ENCODE data around the gene FIGNL1. TPM values are rescaled to one million over a fixed set of nuclear protein-coding genes. Genes with fewer than 3 reads are reported as not detected.
A peak's percentile ranks its signal among the peaks of the same experiment; 100 is the strongest.

Gene FIGNL1
- total RNA-seq, 2 donors from 2014 or later: 28.7 to 41.1 TPM

GRCh38 chr7:50479743-50480517, 29.8 kb upstream of the FIGNL1 start:
- no peaks in the 10 kb centered on the region for H3K9me3 Mint-ChIP-seq
- H3K27ac Mint-ChIP-seq: no peak overlapping the region
- no peak overlapping the region for H3K4me3 Mint-ChIP-seq
- H3K4me1 Mint-ChIP-seq (ENCODE audit: low read depth in 2 of 2): no peaks in the 10 kb centered on the region
- H3K27me3 Mint-ChIP-seq: peaks cover 7 to 19% of the 10 kb centered on the region in 2 donors
- DNase-seq (ENCODE audit: low spot score): peak; percentile 5
- ATAC-seq: no peak
- H3K36me3 Mint-ChIP-seq: no peaks in the 10 kb centered on the region

DNA sequence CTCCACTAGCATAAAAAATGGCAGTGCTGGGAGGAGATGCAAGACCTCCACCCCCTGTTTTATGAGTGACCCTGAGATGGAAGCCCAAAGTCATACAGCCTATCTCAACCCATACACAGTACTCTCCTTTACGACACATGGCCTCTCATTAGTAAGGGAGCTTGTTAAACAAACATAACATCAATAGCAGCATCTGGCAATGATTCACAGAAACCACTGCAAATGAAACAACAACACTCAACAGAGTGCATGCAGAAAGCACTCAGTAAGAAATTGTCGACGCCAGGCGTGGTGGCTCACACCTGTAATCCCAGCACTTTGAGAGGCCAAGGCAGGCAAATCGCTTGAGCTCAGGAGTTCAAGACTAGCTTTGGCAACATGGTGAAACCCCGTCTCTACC, 27.5 kb upstream of the FIGNL1 start:
- no peaks in the 10 kb centered on the region for H3K36me3 Mint-ChIP-seq
- H3K4me1 Mint-ChIP-seq (ENCODE audit: low read depth in 2 of 2): no peaks in the 10 kb centered on the region
- no peak overlapping the region for H3K4me3 Mint-ChIP-seq

DNA sequence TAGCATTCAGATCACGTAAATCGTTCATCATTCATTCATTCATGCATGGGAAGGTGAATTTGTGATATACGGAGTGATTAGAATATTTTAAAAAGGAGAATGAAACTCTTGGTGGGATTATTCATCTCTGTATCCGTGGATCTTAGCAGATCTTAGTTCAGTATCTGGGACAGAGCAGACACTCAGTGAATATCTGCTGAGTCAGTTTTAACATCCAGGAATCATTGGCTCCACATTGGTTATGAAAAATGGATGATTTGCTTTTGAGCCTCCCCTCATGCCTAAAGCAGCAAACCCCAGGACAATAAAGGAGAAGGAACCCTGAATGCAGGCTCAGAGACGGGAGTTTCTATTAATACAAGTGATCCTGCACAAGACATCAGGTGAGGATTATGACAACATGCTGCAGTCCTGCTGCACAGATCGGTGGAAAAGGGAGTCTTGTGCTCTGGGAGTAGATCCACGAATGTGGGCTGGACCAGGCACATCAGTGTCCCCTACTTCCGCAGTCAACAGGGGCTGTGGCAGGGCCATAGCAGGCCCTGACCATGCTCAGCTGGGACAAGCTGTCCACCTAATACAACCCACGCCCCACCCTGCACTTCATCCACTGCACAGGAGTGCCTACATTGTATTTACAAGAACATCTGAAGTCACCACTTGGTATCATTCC, 26.9 kb upstream of the FIGNL1 start:
- Mint-ChIP-seq H3K4me3 (no peak overlapping the region), H3K9me3 (no peaks in the 10 kb centered on the region), H3K27ac (no peak overlapping the region), H3K4me1 (ENCODE audit: low read depth in 2 of 2) (no peaks in the 10 kb centered on the region), H3K36me3 (no peaks in the 10 kb centered on the region), H3K27me3 (peaks cover 0 to 18% of the 10 kb centered on the region in 2 donors)
- DNase-seq (ENCODE audit: low spot score) (peak; percentile 45), ATAC-seq (no peak)

More for the DNA sequence above, 27.5 kb upstream of the FIGNL1 start:
- H3K27ac Mint-ChIP-seq: no peak overlapping the region
- peaks cover 0 to 17% of the 10 kb centered on the region in 2 donors for H3K27me3 Mint-ChIP-seq
- H3K9me3 Mint-ChIP-seq: no peaks in the 10 kb centered on the region
- DNase-seq (ENCODE audit: low spot score) (no peak), ATAC-seq (no peak)

DNA sequence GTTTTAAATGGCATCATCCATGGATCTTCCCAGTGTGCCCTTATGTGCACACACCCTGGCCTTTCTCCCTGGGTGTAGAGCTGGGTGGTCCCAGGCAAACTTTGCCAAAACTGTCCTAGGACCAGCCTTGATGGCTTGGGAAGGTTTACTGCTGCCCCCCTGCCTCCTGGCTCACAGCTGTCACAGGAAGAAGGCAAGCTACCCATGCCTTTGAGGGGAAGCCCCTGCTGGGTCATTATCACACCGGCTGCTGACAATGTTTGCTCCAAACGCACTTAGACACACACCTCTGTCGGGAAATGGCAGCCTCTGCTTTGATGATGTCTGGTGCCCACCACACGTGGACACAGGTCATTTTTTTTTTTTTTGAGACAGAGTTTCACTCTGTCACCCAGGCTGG, 25.2 kb upstream of the FIGNL1 start:
- peak in 1 of 2 donors; percentile 43 for ATAC-seq
- H3K4me1 Mint-ChIP-seq (ENCODE audit: low read depth in 2 of 2): no peaks in the 10 kb centered on the region
- no peaks in the 10 kb centered on the region for H3K9me3 Mint-ChIP-seq
- no peak overlapping the region for H3K27ac Mint-ChIP-seq
- H3K27me3 Mint-ChIP-seq: peaks cover 0 to 16% of the 10 kb centered on the region in 2 donors
- H3K4me3 Mint-ChIP-seq: no peak overlapping the region
- DNase-seq (ENCODE audit: low spot score): no peak
- H3K36me3 Mint-ChIP-seq: no peaks in the 10 kb centered on the region

GRCh38 chr7:50474382-50475160, 24.4 kb upstream of the FIGNL1 start:
- Mint-ChIP-seq H3K36me3 (no peaks in the 10 kb centered on the region), H3K4me3 (no peak overlapping the region), H3K9me3 (no peaks in the 10 kb centered on the region), H3K27ac (no peak overlapping the region), H3K4me1 (ENCODE audit: low read depth in 2 of 2) (no peaks in the 10 kb centered on the region), H3K27me3 (peaks cover 0 to 12% of the 10 kb centered on the region in 2 donors)
- ATAC-seq (no peak), DNase-seq (ENCODE audit: low spot score) (no peak)

GRCh38 chr7:50473531-50473930, 23.4 kb upstream of the FIGNL1 start:
- ATAC-seq (no peak), DNase-seq (ENCODE audit: low spot score) (no peak)
- peaks cover 0 to 15% of the 10 kb centered on the region in 2 donors for H3K27me3 Mint-ChIP-seq
- H3K27ac Mint-ChIP-seq: no peak overlapping the region
- H3K36me3 Mint-ChIP-seq: no peaks in the 10 kb centered on the region
- no peaks in the 10 kb centered on the region for H3K4me1 Mint-ChIP-seq (ENCODE audit: low read depth in 2 of 2)
- H3K9me3 Mint-ChIP-seq: no peaks in the 10 kb centered on the region
- H3K4me3 Mint-ChIP-seq: no peak overlapping the region

- Mint-ChIP-seq H3K27me3 (peaks cover 0 to 16% of the 10 kb centered on the region in 2 donors), H3K4me1 (ENCODE audit: low read depth in 2 of 2) (peaks cover 7 to 9% of the 10 kb centered on the region in 2 donors), H3K27ac (no peak overlapping the region), H3K36me3 (no peaks in the 10 kb centered on the region), H3K9me3 (no peaks in the 10 kb centered on the region), H3K4me3 (no peak overlapping the region)
- no peak for DNase-seq (ENCODE audit: low spot score)
- no peak for ATAC-seq
Measured at GRCh38 chr7:50472427-50472826, 22.3 kb upstream of the FIGNL1 start.

GRCh38 chr7:50471970-50472369, 21.8 kb upstream of the FIGNL1 start:
- no peak overlapping the region for H3K4me3 Mint-ChIP-seq
- DNase-seq (ENCODE audit: low spot score) (no peak), ATAC-seq (no peak)
- H3K27ac Mint-ChIP-seq: no peak overlapping the region
- H3K9me3 Mint-ChIP-seq: no peaks in the 10 kb centered on the region
- H3K36me3 Mint-ChIP-seq: no peaks in the 10 kb centered on the region
- peaks cover 0 to 18% of the 10 kb centered on the region in 2 donors for H3K27me3 Mint-ChIP-seq
- H3K4me1 Mint-ChIP-seq (ENCODE audit: low read depth in 2 of 2): peaks cover 8 to 11% of the 10 kb centered on the region in 2 donors

DNA sequence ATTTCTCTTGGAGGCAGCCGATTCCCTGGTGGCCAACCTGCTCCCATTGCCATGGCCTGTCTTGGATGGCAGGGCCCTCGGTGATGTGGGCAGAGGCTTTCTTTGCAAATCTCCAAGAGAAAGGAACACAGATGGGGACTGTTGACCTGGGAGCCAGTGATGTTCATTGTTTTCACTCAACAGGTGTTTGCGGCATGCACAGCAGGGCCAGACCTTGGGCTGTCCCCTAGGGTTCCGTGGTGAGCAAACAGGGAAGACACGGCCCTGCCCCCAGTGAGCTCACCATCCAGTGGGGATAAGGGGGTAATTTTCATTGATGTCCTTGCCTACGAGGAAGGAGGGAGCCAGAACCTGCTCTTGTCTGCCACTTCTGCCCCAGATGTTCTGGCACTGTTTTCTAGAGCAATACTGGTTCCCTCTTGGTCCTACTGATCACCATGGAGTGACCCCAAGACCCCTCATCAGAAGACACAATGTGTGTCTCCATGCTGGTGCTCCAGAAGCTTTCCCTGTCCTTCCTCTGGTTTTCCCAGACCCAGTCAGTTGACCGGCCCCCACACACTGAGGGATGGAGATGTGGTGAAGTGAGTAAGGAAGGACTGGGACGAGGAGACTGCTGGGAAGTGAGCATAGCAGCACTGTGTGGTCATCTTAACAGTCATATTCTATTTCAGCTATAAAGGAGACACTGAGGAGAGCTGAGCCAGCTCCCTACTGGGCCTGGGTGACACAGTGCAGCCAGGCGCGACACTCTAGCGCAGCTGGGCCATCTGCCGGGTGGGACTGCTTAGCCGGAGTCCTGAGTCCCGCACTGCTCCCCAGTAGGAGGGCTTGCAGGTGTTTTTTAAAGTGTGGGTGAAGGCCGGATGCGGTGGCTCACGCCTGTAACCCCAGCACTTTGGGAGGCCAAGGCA, 20.4 kb upstream of the FIGNL1 start:
- Mint-ChIP-seq H3K4me1 (ENCODE audit: low read depth in 2 of 2) (peaks cover 8 to 11% of the 10 kb centered on the region in 2 donors), H3K27me3 (peaks cover 0 to 13% of the 10 kb centered on the region in 2 donors), H3K27ac (no peak overlapping the region), H3K9me3 (no peaks in the 10 kb centered on the region), H3K36me3 (no peaks in the 10 kb centered on the region), H3K4me3 (no peak overlapping the region)
- ATAC-seq (no peak), DNase-seq (ENCODE audit: low spot score) (no peak)

- ATAC-seq (no peak), DNase-seq (ENCODE audit: low spot score) (no peak)
Measured at GRCh38 chr7:50469181-50469580, 19.0 kb upstream of the FIGNL1 start.

DNA sequence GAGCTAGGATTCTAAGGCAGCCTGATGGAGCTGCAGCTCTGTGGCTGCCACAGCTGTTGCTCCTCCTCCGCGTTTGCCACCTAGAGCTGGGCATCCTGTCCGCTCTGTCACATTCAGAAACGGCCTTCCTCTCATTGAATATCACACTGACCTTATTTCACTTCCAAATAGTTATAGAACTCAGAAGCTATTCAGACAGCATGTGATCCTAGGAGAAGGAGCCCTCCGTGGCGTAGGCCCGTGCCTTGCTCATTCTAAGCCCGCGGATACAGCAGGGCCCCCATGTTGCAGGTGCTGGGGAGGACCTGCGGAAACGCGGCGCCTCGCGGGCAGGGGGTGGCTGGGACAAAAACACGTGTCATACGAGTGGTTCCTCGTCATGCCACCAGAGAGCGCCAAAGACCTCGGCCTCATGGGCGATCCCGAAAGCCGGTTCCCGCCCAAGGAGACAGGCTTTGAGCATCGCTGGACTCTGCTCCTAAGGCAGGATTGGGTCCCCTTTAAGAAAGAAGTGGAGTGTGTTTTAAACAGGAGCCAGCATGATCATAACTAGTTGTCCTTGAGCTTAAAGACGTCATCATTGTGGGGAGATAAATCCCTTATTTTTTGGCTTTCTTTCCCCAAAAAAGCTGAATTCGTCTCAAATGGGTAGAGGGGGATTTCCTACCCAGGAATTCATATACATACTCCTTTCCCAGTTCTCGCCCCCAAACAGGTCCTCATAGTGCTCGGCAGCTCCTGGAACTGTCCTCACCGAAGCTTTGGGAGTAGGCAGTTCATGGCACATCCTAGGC, 17.9 kb upstream of the FIGNL1 start:
- Mint-ChIP-seq H3K9me3 (no peaks in the 10 kb centered on the region), H3K4me1 (ENCODE audit: low read depth in 2 of 2) (peaks cover 8 to 11% of the 10 kb centered on the region in 2 donors), H3K36me3 (no peaks in the 10 kb centered on the region), H3K27ac (peak overlapping the region in 1 of 2 donors; percentile 56), H3K4me3 (no peak overlapping the region), H3K27me3 (peaks cover 7 to 13% of the 10 kb centered on the region in 2 donors)
- ATAC-seq (peak; percentile 84 to 86), DNase-seq (ENCODE audit: low spot score) (peak; percentile 76)

More at GRCh38 chr7:50469181-50469580, 19.0 kb upstream of the FIGNL1 start:
- Mint-ChIP-seq H3K4me1 (ENCODE audit: low read depth in 2 of 2) (peaks cover 8 to 11% of the 10 kb centered on the region in 2 donors), H3K9me3 (no peaks in the 10 kb centered on the region), H3K36me3 (no peaks in the 10 kb centered on the region), H3K4me3 (no peak overlapping the region), H3K27me3 (peaks cover 7 to 16% of the 10 kb centered on the region in 2 donors), H3K27ac (no peak overlapping the region)

DNA sequence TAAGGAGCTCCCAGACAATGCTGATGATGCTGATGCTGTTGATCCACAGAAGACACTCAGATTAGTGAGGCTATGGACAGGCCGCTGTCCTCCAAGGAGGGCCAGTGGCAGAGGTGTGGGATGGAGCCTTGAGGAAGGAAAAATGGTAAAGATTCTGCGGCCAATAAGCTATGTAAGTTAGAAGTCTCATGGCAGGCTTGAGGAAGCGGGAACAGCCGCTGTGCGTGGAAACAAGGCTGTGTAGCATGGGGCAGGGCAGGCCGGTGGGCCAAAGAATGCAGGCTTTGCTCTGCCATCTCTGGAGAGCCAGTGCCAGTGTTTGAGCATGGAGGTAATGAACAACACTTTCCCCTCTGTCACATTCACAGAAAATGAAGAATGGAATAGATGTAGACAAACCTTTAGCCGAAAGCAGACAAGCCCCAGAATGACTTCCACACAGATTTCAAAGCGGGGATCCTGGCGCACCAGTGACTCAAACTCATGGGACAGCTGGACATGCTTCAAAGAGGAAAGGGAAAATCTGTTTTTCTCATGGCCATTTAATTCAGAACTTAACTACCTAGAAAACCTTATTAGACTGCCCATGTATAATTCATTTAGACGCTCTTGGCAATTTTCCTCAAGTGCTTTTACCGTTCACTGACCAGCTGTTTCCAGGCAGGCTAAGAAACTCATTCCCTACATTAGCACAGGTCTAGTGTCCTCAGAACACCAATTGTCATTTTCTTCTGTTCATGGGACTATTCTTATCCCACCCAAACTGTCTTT, 16.9 kb upstream of the FIGNL1 start:
- H3K4me1 Mint-ChIP-seq (ENCODE audit: low read depth in 2 of 2): peaks cover 8 to 11% of the 10 kb centered on the region in 2 donors
- H3K27ac Mint-ChIP-seq: peak overlapping the region in 1 of 2 donors; percentile 56
- no peak for ATAC-seq
- H3K36me3 Mint-ChIP-seq: no peaks in the 10 kb centered on the region
- no peaks in the 10 kb centered on the region for H3K9me3 Mint-ChIP-seq
- H3K27me3 Mint-ChIP-seq: peaks cover 7 to 8% of the 10 kb centered on the region in 2 donors
- no peak for DNase-seq (ENCODE audit: low spot score)
- H3K4me3 Mint-ChIP-seq: no peak overlapping the region
